H9 (cell line): Measurements from ENCODE around the gene RGS14. TPM values are rescaled to one million over a fixed set of nuclear protein-coding genes. Genes with fewer than 3 reads are reported as not detected.
A peak's percentile ranks its signal among the peaks of the same experiment; 100 is the strongest.

Source experiments
- DNase-seq: peaks from one replicate; pipeline ENCODE4 v3.0.0-alpha.2; 2017
- H2AFZ ChIP-seq: one replicate; pipeline ENCODE4 v1.6.1; 2013; ENCODE audit warnings: mild to moderate bottlenecking, low read length, control low read depth, moderate library complexity
- H2AK5ac ChIP-seq: 2 replicates; pipeline ENCODE4 v1.6.1; 2013; ENCODE audit warnings: low read length, control low read depth, mixed read lengths; ENCODE audit not compliant: insufficient read length
- H2BK120ac ChIP-seq: one replicate; pipeline ENCODE4 v1.6.1; 2013; ENCODE audit warnings: low read depth, mild to moderate bottlenecking, low read length, control low read depth, inconsistent platforms; ENCODE audit not compliant: poor library complexity, severe bottlenecking
- H2BK12ac ChIP-seq: 2 replicates; pipeline ENCODE4 v1.6.1; 2013; ENCODE audit warnings: low read length, control low read depth, mixed read lengths, low read depth; ENCODE audit not compliant: insufficient read length
- H2BK15ac ChIP-seq: 2 replicates; pipeline ENCODE4 v1.6.1; 2013; ENCODE audit warnings: low read depth, low read length, control low read depth
- H2BK20ac ChIP-seq: one replicate; pipeline ENCODE4 v1.6.1; 2013; ENCODE audit warnings: low read depth, mild to moderate bottlenecking, low read length, control low read depth, inconsistent platforms; ENCODE audit not compliant: poor library complexity, severe bottlenecking
- H2BK5ac ChIP-seq: 2 replicates; pipeline ENCODE4 v1.6.1; 2013; ENCODE audit warnings: low read length, control low read depth, mixed read lengths; ENCODE audit not compliant: insufficient read length
- H3K14ac ChIP-seq: 2 replicates; pipeline ENCODE4 v1.6.1; 2013; ENCODE audit warnings: low read length, control low read depth; ENCODE audit not compliant: insufficient read depth
- H3K18ac ChIP-seq: 2 replicates; pipeline ENCODE4 v1.6.1; 2013; ENCODE audit warnings: low read depth, mild to moderate bottlenecking, mixed read lengths, low read length, control low read depth; ENCODE audit not compliant: insufficient read length
- H3K23ac ChIP-seq: 2 replicates; pipeline ENCODE4 v1.6.1; 2013; ENCODE audit warnings: low read length, control low read depth, mixed read lengths, low read depth; ENCODE audit not compliant: insufficient read length
- H3K23me2 ChIP-seq: 2 replicates; pipeline ENCODE4 v1.6.1; 2013; ENCODE audit warnings: low read depth, mild to moderate bottlenecking, mixed read lengths, low read length, control low read depth; ENCODE audit not compliant: insufficient read length, poor library complexity, severe bottlenecking
- H3K27ac ChIP-seq: 2 replicates; pipeline ENCODE4 v1.5.1; 2013; ENCODE audit warnings: low read length, control low read depth, mixed read lengths, low read depth; ENCODE audit not compliant: insufficient read length
- H3K27me3 ChIP-seq: 2 replicates; pipeline ENCODE4 v1.6.1; 2013; ENCODE audit warnings: low read length, control low read depth, inconsistent platforms; ENCODE audit not compliant: insufficient read depth
- H3K4ac ChIP-seq: 2 replicates; pipeline ENCODE4 v1.6.1; 2013; ENCODE audit warnings: low read depth, mild to moderate bottlenecking, control low read depth, inconsistent platforms, low read length, moderate library complexity
- H3K4me1 ChIP-seq: 2 replicates; pipeline ENCODE4 v1.6.1; 2013; ENCODE audit warnings: low read length, control low read depth, inconsistent platforms; ENCODE audit not compliant: insufficient read depth
- H3K4me2 ChIP-seq: 2 replicates; pipeline ENCODE4 v1.6.1; 2013; ENCODE audit warnings: low read length, control low read depth, mixed read lengths; ENCODE audit not compliant: insufficient read length, insufficient read depth
- H3K56ac ChIP-seq: 2 replicates; pipeline ENCODE4 v1.6.1; 2013; ENCODE audit warnings: low read depth, mild to moderate bottlenecking, mixed read lengths, low read length, control low read depth; ENCODE audit not compliant: insufficient read length
- H3K79me1 ChIP-seq: 2 replicates; pipeline ENCODE4 v1.6.1; 2013; ENCODE audit warnings: low read depth, mild to moderate bottlenecking, moderate library complexity, low read length, control low read depth, inconsistent platforms; ENCODE audit not compliant: insufficient read depth, poor library complexity, severe bottlenecking
- H3K79me2 ChIP-seq: 2 replicates; pipeline ENCODE4 v1.6.1; 2013; ENCODE audit warnings: low read length, control low read depth, inconsistent platforms; ENCODE audit not compliant: insufficient read depth
- H3K9ac ChIP-seq: 2 replicates; pipeline ENCODE4 v1.6.1; 2013; ENCODE audit warnings: low read length, control low read depth, mixed read lengths; ENCODE audit not compliant: insufficient read length; ENCODE audit errors: extremely low read depth
- H3K9me3 ChIP-seq: one replicate; pipeline ENCODE4 v1.6.1; 2013; ENCODE audit warnings: low read depth, low read length, inconsistent platforms; ENCODE audit not compliant: control insufficient read depth
- H3T11ph ChIP-seq: one replicate; pipeline ENCODE4 v1.6.1; 2013; ENCODE audit warnings: mild to moderate bottlenecking, low read length, control low read depth, inconsistent platforms
- H4K20me1 ChIP-seq: one replicate; pipeline ENCODE4 v1.6.1; 2013; ENCODE audit not compliant: control insufficient read depth, insufficient read length, insufficient read depth
- H4K5ac ChIP-seq: 2 replicates; pipeline ENCODE4 v1.6.1; 2013; ENCODE audit warnings: low read depth, mild to moderate bottlenecking, mixed read lengths, low read length, control low read depth; ENCODE audit not compliant: insufficient read length
- H4K8ac ChIP-seq: replicated peaks from 2 replicates; pipeline ENCODE4 v1.6.1; 2013; ENCODE audit warnings: low read length, control low read depth, mixed read lengths, low read depth; ENCODE audit not compliant: insufficient read length
- H4K91ac ChIP-seq: 2 replicates; pipeline ENCODE4 v1.6.1; 2013; ENCODE audit warnings: low read depth, mild to moderate bottlenecking, moderate library complexity, mixed read lengths, low read length, control low read depth; ENCODE audit not compliant: insufficient read length
- H3K27ac Mint-ChIP-seq, 3 experiments: 2 replicates in 2 of 3; 3 replicates in 1 of 3; pipeline ENCODE4 v1.8.0; 2020 to 2021; ENCODE audit warnings: mixed read lengths in 3 of 3, mild to moderate bottlenecking in 1 of 3, moderate library complexity in 1 of 3
- H3K27me3 Mint-ChIP-seq: 2 replicates; pipeline ENCODE4 v1.8.0; 2021; ENCODE audit warnings: low read depth, mild to moderate bottlenecking, moderate library complexity, mixed read lengths
- H3K36me3 Mint-ChIP-seq, 3 experiments: 2 replicates in 2 of 3; 3 replicates in 1 of 3; pipeline ENCODE4 v1.8.0; 2020 to 2021; ENCODE audit warnings: low read depth in 3 of 3, mixed read lengths in 3 of 3; ENCODE audit not compliant: insufficient read depth in 1 of 3
- H3K4me1 Mint-ChIP-seq, 2 experiments: 2 replicates each; pipeline ENCODE4 v1.8.0; 2020; ENCODE audit warnings: mixed read lengths in 2 of 2
- H3K4me3 Mint-ChIP-seq, 2 experiments: 2 replicates in 1 of 2; 3 replicates in 1 of 2; pipeline ENCODE4 v1.8.0; 2020 to 2021; ENCODE audit warnings: mild to moderate bottlenecking in 2 of 2, mixed read lengths in 2 of 2, moderate library complexity in 1 of 2
- H3K9me3 Mint-ChIP-seq, 2 experiments: 2 replicates in 1 of 2; 3 replicates in 1 of 2; pipeline ENCODE4 v1.8.0; 2020; ENCODE audit warnings: mild to moderate bottlenecking in 2 of 2, mixed read lengths in 2 of 2, moderate library complexity in 1 of 2
- WGBS: extraction: QIAGEN DNeasy Blood & Tissue Kit; methylation state at CpG from one replicate; pipeline ENCODE4 v1.1.7; 2013; ENCODE audit warnings: missing lambda C conversion rate, low lambda C conversion rate, mixed read lengths; ENCODE audit not compliant: insufficient read length; ENCODE audit errors: extremely low coverage; 5-methylcytosine and 5-hydroxymethylcytosine counted together
- total RNA-seq: library from RNA; stranded (reverse); gene quantifications from 2 replicates; pipeline ENCODE4 v1.2.1, GENCODE V29; 2021
- TF ChIP-seq, protein P1 (sequence below): fragments of 200-600 bp; sonication (generic); conservative IDR thresholded peaks from 3 replicates; pipeline ENCODE4 v1.8.0; 2021; ENCODE audit warnings: antibody characterized with exemption, mild to moderate bottlenecking

RGS14 gene
- total RNA-seq, 1 experiment from 2014 or later = 12.3 TPM

DNA sequence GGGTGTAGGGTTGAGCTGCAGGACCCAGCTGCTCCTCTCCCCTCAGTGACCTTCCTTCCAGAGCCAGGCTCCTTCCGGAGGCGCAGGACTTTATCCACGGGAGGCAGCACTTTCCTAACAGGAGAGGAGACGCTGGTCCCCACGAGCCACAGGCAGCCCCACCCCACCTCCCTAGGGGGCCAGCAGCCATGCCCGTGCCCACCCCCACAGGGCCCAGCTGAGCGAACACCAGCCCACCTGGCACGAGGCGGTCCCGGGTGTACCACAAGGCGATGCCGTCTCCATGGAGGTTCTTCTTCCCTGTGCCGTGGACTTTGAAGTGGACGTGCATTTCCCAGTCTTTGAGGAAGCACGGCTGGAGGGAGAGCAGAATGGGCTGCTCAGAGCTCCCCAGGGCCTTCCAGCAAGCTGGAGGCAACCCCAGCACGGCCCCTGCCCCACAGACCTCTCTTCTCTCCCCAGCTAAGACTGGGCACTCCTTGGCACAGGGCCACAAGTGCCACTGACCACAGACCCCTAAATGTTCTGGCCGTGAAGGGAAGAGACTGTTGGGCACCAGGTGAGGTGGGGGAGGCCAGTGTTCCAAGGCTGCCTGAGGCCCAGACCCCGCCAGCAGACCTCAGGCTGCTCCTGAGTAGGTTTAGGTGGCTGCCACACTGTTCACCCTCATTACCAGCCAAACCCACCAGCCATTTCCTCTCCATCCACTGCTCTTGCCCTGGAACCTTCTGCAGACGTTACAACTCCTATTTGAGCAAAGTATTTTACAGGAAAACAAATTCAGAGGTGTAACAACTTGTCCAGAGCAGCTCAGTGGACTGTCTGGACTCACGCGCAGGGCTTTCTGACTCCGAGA is 19.2 kb upstream of the RGS14 start:
- peaks cover 24 to 61% (median 54%) of the 10 kb centered on the region in 3 experiments; a peak in 6 of 7 replicates for H3K36me3 Mint-ChIP-seq
- no CpG with 5 or more reads among the region's 22 CpGs for WGBS

More for the DNA sequence above, 19.2 kb upstream of the RGS14 start:
- Histone ChIP-seq H2BK5ac (no peak overlapping the region), H2BK12ac (no peak overlapping the region), H4K91ac (no peak overlapping the region), H4K5ac (no peak overlapping the region), H3K79me2 (no peaks in the 10 kb centered on the region; the same call in 1 of the 2 replicates), H3K56ac (no peak overlapping the region), H3K4me1 (peaks cover 6% of the 10 kb centered on the region; the same call in 1 of the 2 replicates), H3K27me3 (no peaks in the 10 kb centered on the region), H4K20me1 (no peaks in the 10 kb centered on the region), H2AFZ (no peak overlapping the region), H3T11ph (no peak overlapping the region), H3K18ac (no peak overlapping the region), H2AK5ac (no peak overlapping the region), H3K27ac (no peak overlapping the region), H3K14ac (no peak overlapping the region), H3K4ac (no peak overlapping the region), H2BK20ac (no peak overlapping the region), H3K23me2 (no peaks in the 10 kb centered on the region), H3K23ac (no peak overlapping the region), H3K79me1 (no peaks in the 10 kb centered on the region), H2BK120ac (no peak overlapping the region), H4K8ac (no peak overlapping the region), H2BK15ac (no peak overlapping the region), H3K9ac (no peak overlapping the region), H3K4me2 (no peak overlapping the region), H3K9me3 (no peaks in the 10 kb centered on the region)
- TF ChIP-seq, protein P1, sequence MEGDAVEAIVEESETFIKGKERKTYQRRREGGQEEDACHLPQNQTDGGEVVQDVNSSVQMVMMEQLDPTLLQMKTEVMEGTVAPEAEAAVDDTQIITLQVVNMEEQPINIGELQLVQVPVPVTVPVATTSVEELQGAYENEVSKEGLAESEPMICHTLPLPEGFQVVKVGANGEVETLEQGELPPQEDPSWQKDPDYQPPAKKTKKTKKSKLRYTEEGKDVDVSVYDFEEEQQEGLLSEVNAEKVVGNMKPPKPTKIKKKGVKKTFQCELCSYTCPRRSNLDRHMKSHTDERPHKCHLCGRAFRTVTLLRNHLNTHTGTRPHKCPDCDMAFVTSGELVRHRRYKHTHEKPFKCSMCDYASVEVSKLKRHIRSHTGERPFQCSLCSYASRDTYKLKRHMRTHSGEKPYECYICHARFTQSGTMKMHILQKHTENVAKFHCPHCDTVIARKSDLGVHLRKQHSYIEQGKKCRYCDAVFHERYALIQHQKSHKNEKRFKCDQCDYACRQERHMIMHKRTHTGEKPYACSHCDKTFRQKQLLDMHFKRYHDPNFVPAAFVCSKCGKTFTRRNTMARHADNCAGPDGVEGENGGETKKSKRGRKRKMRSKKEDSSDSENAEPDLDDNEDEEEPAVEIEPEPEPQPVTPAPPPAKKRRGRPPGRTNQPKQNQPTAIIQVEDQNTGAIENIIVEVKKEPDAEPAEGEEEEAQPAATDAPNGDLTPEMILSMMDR = no peak
- Mint-ChIP-seq H3K9me3 (no peaks in the 10 kb centered on the region), H3K27ac (peak overlapping the region in 1 of 3 experiments; percentile 48; a peak in 2 of 7 replicates), H3K27me3 (no peaks in the 10 kb centered on the region; the same call in 1 of the 2 replicates), H3K4me1 (peaks cover 9 to 17% of the 10 kb centered on the region in 2 experiments), H3K4me3 (no peak overlapping the region; a peak in 1 of 5 replicates)
- no peak for DNase-seq
